ENCODE data around the gene TAS2R14.

Gene TAS2R14

GRCh38 chr12:10926269-10926668 lies 12.8 kb downstream of the TAS2R14 start:
- Histone ChIP-seq H4K20me1 (ENCODE audit: low read depth, low read length) (no peaks in the 10 kb centered on the region), H2AFZ (ENCODE audit: low read depth, low read length, severe bottlenecking) (no peak overlapping the region), H3F3A (ENCODE audit: insufficient read depth) (no peaks in the 10 kb centered on the region), H3K4me2 (ENCODE audit: low read depth, low read length, poor library complexity, severe bottlenecking) (no peak overlapping the region), H3K9me2 (replicated peaks; ENCODE audit: insufficient read depth, low read length) (no peaks in the 10 kb centered on the region), H3K36me3 (ENCODE audit: low read length) (no peaks in the 10 kb centered on the region), H3K27me3 (ENCODE audit: low read length) (no peaks in the 10 kb centered on the region), H3K9ac (ENCODE audit: low read length) (no peak overlapping the region), H3K79me2 (ENCODE audit: insufficient read depth, low read length) (no peaks in the 10 kb centered on the region), H3K27ac (ENCODE audit: low read depth, low read length) (no peak overlapping the region), H3K4me3 (ENCODE audit: insufficient read depth, low read length, poor library complexity, severe bottlenecking) (no peak overlapping the region), H3K9me3 (ENCODE audit: insufficient read depth, low read length) (no peaks in the 10 kb centered on the region)
- TF ChIP-seq EZH2phosphoT487 (conservative IDR thresholded peaks at IDR 0.05; ENCODE audit: low read length): no peak
- TF ChIP-seq, protein P1, sequence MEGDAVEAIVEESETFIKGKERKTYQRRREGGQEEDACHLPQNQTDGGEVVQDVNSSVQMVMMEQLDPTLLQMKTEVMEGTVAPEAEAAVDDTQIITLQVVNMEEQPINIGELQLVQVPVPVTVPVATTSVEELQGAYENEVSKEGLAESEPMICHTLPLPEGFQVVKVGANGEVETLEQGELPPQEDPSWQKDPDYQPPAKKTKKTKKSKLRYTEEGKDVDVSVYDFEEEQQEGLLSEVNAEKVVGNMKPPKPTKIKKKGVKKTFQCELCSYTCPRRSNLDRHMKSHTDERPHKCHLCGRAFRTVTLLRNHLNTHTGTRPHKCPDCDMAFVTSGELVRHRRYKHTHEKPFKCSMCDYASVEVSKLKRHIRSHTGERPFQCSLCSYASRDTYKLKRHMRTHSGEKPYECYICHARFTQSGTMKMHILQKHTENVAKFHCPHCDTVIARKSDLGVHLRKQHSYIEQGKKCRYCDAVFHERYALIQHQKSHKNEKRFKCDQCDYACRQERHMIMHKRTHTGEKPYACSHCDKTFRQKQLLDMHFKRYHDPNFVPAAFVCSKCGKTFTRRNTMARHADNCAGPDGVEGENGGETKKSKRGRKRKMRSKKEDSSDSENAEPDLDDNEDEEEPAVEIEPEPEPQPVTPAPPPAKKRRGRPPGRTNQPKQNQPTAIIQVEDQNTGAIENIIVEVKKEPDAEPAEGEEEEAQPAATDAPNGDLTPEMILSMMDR (IDR thresholded peaks at IDR 0.05; ENCODE audit: insufficient read depth, low read length, poor library complexity, severe bottlenecking): no peak

DNA sequence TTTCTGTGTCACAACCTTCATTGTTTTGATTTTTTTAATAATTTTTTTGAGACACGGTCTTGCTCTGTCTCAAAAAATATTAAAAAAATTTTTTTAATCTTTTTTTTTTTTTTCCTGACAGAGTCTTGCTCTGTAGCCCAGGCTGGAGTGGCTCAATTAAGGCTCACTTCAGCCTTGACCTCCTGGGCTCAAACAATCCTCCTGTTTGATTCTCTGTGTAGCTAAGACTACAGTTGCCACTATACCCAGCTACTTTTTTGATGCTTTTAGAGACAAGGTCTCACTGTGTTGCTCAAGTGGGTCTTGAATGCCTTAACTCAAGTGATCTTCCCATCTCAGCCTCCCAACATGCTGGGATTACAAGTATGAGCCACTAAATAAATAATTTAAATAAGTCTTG lies 19.3 kb downstream of the TAS2R14 start:
- Histone ChIP-seq H3K9me3 (ENCODE audit: insufficient read depth, low read length) (no peaks in the 10 kb centered on the region), H3K9ac (ENCODE audit: low read length) (no peak overlapping the region), H3K36me3 (ENCODE audit: low read length) (no peaks in the 10 kb centered on the region), H3F3A (ENCODE audit: insufficient read depth) (no peaks in the 10 kb centered on the region), H3K79me2 (ENCODE audit: insufficient read depth, low read length) (no peaks in the 10 kb centered on the region), H2AFZ (ENCODE audit: low read depth, low read length, severe bottlenecking) (no peak overlapping the region), H3K4me2 (ENCODE audit: low read depth, low read length, poor library complexity, severe bottlenecking) (no peak overlapping the region), H3K27me3 (ENCODE audit: low read length) (no peaks in the 10 kb centered on the region), H3K27ac (ENCODE audit: low read depth, low read length) (no peak overlapping the region), H4K20me1 (ENCODE audit: low read depth, low read length) (no peaks in the 10 kb centered on the region), H3K4me3 (ENCODE audit: insufficient read depth, low read length, poor library complexity, severe bottlenecking) (no peak overlapping the region), H3K9me2 (replicated peaks; ENCODE audit: insufficient read depth, low read length) (no peaks in the 10 kb centered on the region)
- TF ChIP-seq, protein P1 (IDR thresholded peaks at IDR 0.05; ENCODE audit: insufficient read depth, low read length, poor library complexity, severe bottlenecking): no peak
- TF ChIP-seq EZH2phosphoT487 (conservative IDR thresholded peaks at IDR 0.05; ENCODE audit: low read length): no peak

GRCh38 chr12:10910380-10910779 lies 28.7 kb downstream of the TAS2R14 start:
- Histone ChIP-seq H3K4me2 (ENCODE audit: low read depth, low read length, poor library complexity, severe bottlenecking) (no peak overlapping the region), H3K79me2 (ENCODE audit: insufficient read depth, low read length) (no peaks in the 10 kb centered on the region), H3K9me2 (replicated peaks; ENCODE audit: insufficient read depth, low read length) (no peaks in the 10 kb centered on the region), H3K9me3 (ENCODE audit: insufficient read depth, low read length) (no peaks in the 10 kb centered on the region), H3F3A (ENCODE audit: insufficient read depth) (no peaks in the 10 kb centered on the region), H4K20me1 (ENCODE audit: low read depth, low read length) (no peaks in the 10 kb centered on the region), H3K27ac (ENCODE audit: low read depth, low read length) (no peak overlapping the region), H3K4me3 (ENCODE audit: insufficient read depth, low read length, poor library complexity, severe bottlenecking) (no peak overlapping the region), H3K27me3 (ENCODE audit: low read length) (no peaks in the 10 kb centered on the region), H2AFZ (ENCODE audit: low read depth, low read length, severe bottlenecking) (no peak overlapping the region), H3K36me3 (ENCODE audit: low read length) (no peaks in the 10 kb centered on the region), H3K9ac (ENCODE audit: low read length) (no peak overlapping the region)
- TF ChIP-seq, protein P1 (IDR thresholded peaks at IDR 0.05; ENCODE audit: insufficient read depth, low read length, poor library complexity, severe bottlenecking): no peak
- no peak for TF ChIP-seq EZH2phosphoT487 (conservative IDR thresholded peaks at IDR 0.05; ENCODE audit: low read length)

Data from SU-DHL-6 (cell line).